Stimulated activated CD4-positive, alpha-beta T cell treated with anti-CD3 and anti-CD28 coated beads, TNF-alpha, amount 100 ng/mL, for 1 hour (primary cell): ENCODE measurements around the gene SLC4A2.
"Not testable (repeated sequence)": the region's sequence is repeated elsewhere in the genome, so short reads cannot be mapped to it uniquely, and the experiment has no call there.

Source experiments
- DNase-seq, 3 donors: peaks; one replicate each; pipeline ENCODE4 v3.0.0-alpha.2; 2020; ENCODE audit warnings: low read depth in 3 of 3, low spot score in 1 of 3

SLC4A2 gene

GRCh38 chr7:151023232-151023631 is 36.2 kb upstream of the SLC4A2 start:
- no peak for DNase-seq

GRCh38 chr7:151024435-151025056 is 34.8 kb upstream of the SLC4A2 start, which contains the start of gene ATG9B:
Gene ATG9B (minus strand): TSS chr7:151024494. CDS start chr7:151024423, 71 bp downstream.
- no peak for DNase-seq

GRCh38 chr7:151025924-151026671 is 33.3 kb upstream of the SLC4A2 start:
- DNase-seq: no peak

GRCh38 chr7:151026771-151027727 is 32.3 kb upstream of the SLC4A2 start:
- not testable (repeated sequence) for DNase-seq

- DNase-seq: not testable (repeated sequence)
Measured at GRCh38 chr7:151027728-151028130, 31.7 kb upstream of the SLC4A2 start.

GRCh38 chr7:151028131-151028947 is 31.1 kb upstream of the SLC4A2 start, which contains the start of gene ABCB8:
Gene ABCB8 (plus strand): TSS chr7:151028450. CDS start chr7:151028516, 66 bp downstream.
- peak; percentile 87 to 97 (median 97) for DNase-seq

- no peak for DNase-seq
Measured at GRCh38 chr7:151028948-151029501, 30.4 kb upstream of the SLC4A2 start.

- DNase-seq: no peak
Measured at GRCh38 chr7:151031011-151031410, 28.4 kb upstream of the SLC4A2 start.

GRCh38 chr7:151032936-151033863 is 26.2 kb upstream of the SLC4A2 start:
- no peak for DNase-seq

GRCh38 chr7:151033864-151034249 is 25.5 kb upstream of the SLC4A2 start:
- no peak for DNase-seq

- DNase-seq: no peak
Measured at GRCh38 chr7:151034312-151035025, 24.9 kb upstream of the SLC4A2 start.

GRCh38 chr7:151035026-151035717 is 24.2 kb upstream of the SLC4A2 start:
- DNase-seq: no peak

GRCh38 chr7:151035902-151036301 is 23.5 kb upstream of the SLC4A2 start:
- no peak for DNase-seq

- DNase-seq: peak in 2 of 3 donors; percentile 23 to 31
Measured at GRCh38 chr7:151038951-151039849, 20.2 kb upstream of the SLC4A2 start.

GRCh38 chr7:151039850-151040548 is 19.4 kb upstream of the SLC4A2 start:
- no peak for DNase-seq
